ENCODE results near the gene KRTAP5-1.
"Not testable (repeated sequence)": the region's sequence is repeated elsewhere in the genome, so short reads cannot be mapped to it uniquely, and the experiment has no call there.

KRTAP5-1 gene
- long read RNA-seq: 0 reads

- not testable (repeated sequence) for H3K4me3 ChIP-seq (replicated peaks; ENCODE audit: insufficient read depth, low read length); H3K27ac ChIP-seq (replicated peaks); DNase-seq (ENCODE audit: low read depth in 1 of 2, low spot score in 1 of 2); H3K27me3 ChIP-seq (ENCODE audit: insufficient read depth, poor library complexity, severe bottlenecking)
These were observed at the start of gene KRTAP5-1 for GRCh38 chr11:1584661-1585370. TSS of gene KRTAP5-1 (minus strand) at chr11:1585283. CDS start at chr11:1585249, 34 bp downstream.

GRCh38 chr11:1633864-1634263 is 48.8 kb upstream of the KRTAP5-1 start:
- no peak for TF ChIP-seq POLR2AphosphoS5 (IDR thresholded peaks at IDR 0.05; ENCODE audit: low read depth)
- Histone ChIP-seq H3K4me3 (replicated peaks; ENCODE audit: insufficient read depth, low read length) (no peak overlapping the region), H3K27me3 (ENCODE audit: insufficient read depth, poor library complexity, severe bottlenecking) (peaks cover 26% of the 10 kb centered on the region), H3K27ac (replicated peaks) (no peak overlapping the region)
- no peak for DNase-seq (ENCODE audit: low read depth in 1 of 2, low spot score in 1 of 2)

- DNase-seq (ENCODE audit: low read depth in 1 of 2, low spot score in 1 of 2): no peak
- Histone ChIP-seq H3K27me3 (ENCODE audit: insufficient read depth, poor library complexity, severe bottlenecking) (peaks cover 30% of the 10 kb centered on the region), H3K27ac (replicated peaks) (no peak overlapping the region), H3K4me3 (replicated peaks; ENCODE audit: insufficient read depth, low read length) (no peak overlapping the region)
- TF ChIP-seq GABPA (IDR thresholded peaks at IDR 0.05; ENCODE audit: low read depth) (no peak), POLR2AphosphoS5 (IDR thresholded peaks at IDR 0.05; ENCODE audit: low read depth) (no peak), SPI1 (IDR thresholded peaks at IDR 0.05; ENCODE audit: borderline replicate concordance, low read depth) (no peak), REST (IDR thresholded peaks at IDR 0.05; ENCODE audit: insufficient replicate concordance, low read depth) (no peak), CTCF (IDR thresholded peaks at IDR 0.05; ENCODE audit: insufficient read depth, low read length) (no peak)
These were observed 47.1 kb upstream of the KRTAP5-1 start for GRCh38 chr11:1632053-1632714.

GRCh38 chr11:1631066-1631568 is 46.0 kb upstream of the KRTAP5-1 start:
- TF ChIP-seq GABPA (IDR thresholded peaks at IDR 0.05; ENCODE audit: low read depth): no peak
- no peak for TF ChIP-seq CTCF (IDR thresholded peaks at IDR 0.05; ENCODE audit: insufficient read depth, low read length)
- no peak for TF ChIP-seq POLR2AphosphoS5 (IDR thresholded peaks at IDR 0.05; ENCODE audit: low read depth)
- no peak for TF ChIP-seq SPI1 (IDR thresholded peaks at IDR 0.05; ENCODE audit: borderline replicate concordance, low read depth)
- TF ChIP-seq REST (IDR thresholded peaks at IDR 0.05; ENCODE audit: insufficient replicate concordance, low read depth): no peak
- Histone ChIP-seq H3K27ac (replicated peaks) (no peak overlapping the region), H3K4me3 (replicated peaks; ENCODE audit: insufficient read depth, low read length) (no peak overlapping the region), H3K27me3 (ENCODE audit: insufficient read depth, poor library complexity, severe bottlenecking) (peaks cover 25% of the 10 kb centered on the region)
- DNase-seq (ENCODE audit: low read depth in 1 of 2, low spot score in 1 of 2): no peak
